GM12878 (cell line): ENCODE measurements around the gene ALMS1. TPM values are rescaled to one million over a fixed set of nuclear protein-coding genes. Genes with fewer than 3 reads are reported as not detected.
A peak's percentile ranks its signal among the peaks of the same experiment; 100 is the strongest.
"Not testable (repeated sequence)": the region's sequence is repeated elsewhere in the genome, so short reads cannot be mapped to it uniquely, and the experiment has no call there.

Experiments
- ATAC-seq: fragments of 200-7000 bp; cut with Tn5 transposase; 3 replicates; pipeline ENCODE4 v1.9.1; 2020; ENCODE audit warnings: mild to moderate bottlenecking, moderate library complexity
- BruUV-seq: library from RNA; stranded (reverse); fragments of 400-500 nt; replicated peaks from 2 replicates; lab custom pipeline; 2021; lab: Mats Ljungman, UMichigan
- CTCF ChIA-PET: fragments of 300-600 bp; sonication (Branson Sonifier 250); formaldehyde crosslinking; extraction: SDS; loops from one replicate; lab custom pipeline; 2021; ENCODE audit warnings: inconsistent platforms; lab: Yijun Ruan, JAX
- POLR2A ChIA-PET: fragments of 350-600 bp; formaldehyde crosslinking; extraction: SDS; loops from one replicate; lab custom pipeline; 2021; ENCODE audit warnings: inconsistent platforms; lab: Charles Lee
- RAD21 ChIA-PET: fragments of 300-600 bp; sonication (Branson Sonifier 250); formaldehyde crosslinking; loops from one replicate; lab custom pipeline; 2023; ENCODE audit warnings: antibody characterized with exemption; ENCODE audit not compliant: unreplicated experiment; lab: Charles Lee
- SMC1A ChIA-PET: fragments of 300-600 bp; sonication (Branson Sonifier 250); formaldehyde crosslinking; loops from one replicate; lab custom pipeline; 2023; ENCODE audit not compliant: unreplicated experiment, uncharacterized antibody; lab: Charles Lee
- DNase-seq: peaks from one replicate; pipeline ENCODE4 v3.0.0-alpha.2; 2011; ENCODE audit warnings: low read depth, low spot score
- FAIRE-seq: peaks from 3 replicates; lab custom pipeline; 2011; peaks lifted over from hg19 to GRCh38; lab: Jason Lieb, UNC
- H2AFZ ChIP-seq: 2 replicates; pipeline ENCODE4 v1.6.0; 2011; ENCODE audit warnings: low read depth, low read length, control low read depth; ENCODE audit not compliant: control insufficient read depth
- H3K27ac ChIP-seq: 2 replicates; pipeline ENCODE4 v1.5.1; 2011; ENCODE audit warnings: control low read depth; ENCODE audit not compliant: control insufficient read depth, insufficient read depth
- H3K27me3 ChIP-seq, 2 experiments: replicated peaks in 1 of 2; 2 replicates each; pipeline versions ENCODE4 v1.6.0 to v1.6.1; 2011; ENCODE audit warnings: low read length in 1 of 2; ENCODE audit not compliant: control insufficient read depth in 2 of 2, insufficient read depth in 2 of 2
- H3K36me3 ChIP-seq, 2 experiments: 2 replicates each; pipeline ENCODE4 v1.5.1; 2011; ENCODE audit warnings: low read length in 1 of 2; ENCODE audit not compliant: control insufficient read depth in 2 of 2, insufficient read depth in 2 of 2
- H3K4me1 ChIP-seq: 2 replicates; pipeline ENCODE4 v1.6.1; 2011; ENCODE audit warnings: mild to moderate bottlenecking, low read length, moderate library complexity, mixed read lengths; ENCODE audit not compliant: control insufficient read depth, insufficient read depth
- H3K4me2 ChIP-seq: 2 replicates; pipeline ENCODE4 v1.6.0; 2011; ENCODE audit warnings: control low read depth; ENCODE audit not compliant: control insufficient read depth, insufficient read depth
- H3K4me3 ChIP-seq: fragments of 200-600 bp; sonication (generic); 2 replicates; pipeline ENCODE4 v1.5.1; 2016
- H3K79me2 ChIP-seq: 2 replicates; pipeline ENCODE4 v1.6.0; 2011; ENCODE audit warnings: low read length; ENCODE audit not compliant: control insufficient read depth, insufficient read depth
- H3K9ac ChIP-seq: 2 replicates; pipeline ENCODE4 v1.8.0; 2011; ENCODE audit warnings: low read length, control low read depth, mixed read lengths; ENCODE audit not compliant: control insufficient read depth, insufficient read depth
- H3K9me3 ChIP-seq: replicated peaks from 3 replicates; pipeline ENCODE4 v1.5.1; 2011; ENCODE audit warnings: mild to moderate bottlenecking, low read length; ENCODE audit not compliant: control insufficient read depth, insufficient read depth
- H4K20me1 ChIP-seq: 2 replicates; pipeline ENCODE4 v1.6.0; 2011; ENCODE audit not compliant: control insufficient read depth, insufficient read depth
- RUNX3 ChIP-seq: IDR thresholded peaks from 2 replicates; pipeline ENCODE4 v1.6.1; 2012; ENCODE audit warnings: low read length, inconsistent platforms
- WGBS: methylation state at CpG from one replicate; pipeline ENCODE4 v1.1.6; 2016; ENCODE audit warnings: low lambda C conversion rate; ENCODE audit not compliant: insufficient replicate concordance, insufficient coverage; ENCODE audit errors: missing lambda C conversion rate; 5-methylcytosine and 5-hydroxymethylcytosine counted together
- in situ Hi-C: fragments of 300-500 bp; cut with MboI; formaldehyde crosslinking; loops from 9 replicates; pipeline ENCODE4 v1.14.3; 2018; ENCODE audit warnings: mixed read lengths
- intact Hi-C: fragments of 100-400 bp; cut with micrococcal nuclease; formaldehyde crosslinking; loops from one replicate; pipeline ENCODE4 v1.14.2; 2022; ENCODE audit not compliant: unreplicated experiment
- polyA plus RNA-seq, 11 experiments: library from polyadenylated mRNA; depleted of rRNA in 4 of 11; unstranded in 6 of 11; stranded (reverse) in 5 of 11; fragments of >200 nt; fragmentation: Nextera tagmentation in 4 of 11; fragmentation: Illumina TruSeq in 1 of 11; extraction: Ambion mirVana in 4 of 11; extraction: Trizol in 1 of 11; gene quantifications; 1 replicate in 1 of 11; 2 replicates in 10 of 11; pipeline versions ENCODE4 v1.2.1 to v1.2.3, GENCODE V29; 2011 to 2016; ENCODE audit warnings: inconsistent platforms in 2 of 11, missing spikeins in 2 of 11, low read depth in 1 of 11
- total RNA-seq, 4 experiments: library from RNA; depleted of rRNA in 3 of 4; stranded (reverse); fragments of >200 nt in 3 of 4; fragmentation: Illumina TruSeq in 1 of 4; extraction: Trizol in 1 of 4; gene quantifications; 2 replicates each; pipeline versions ENCODE4 v1.2.1 to v1.2.3, GENCODE V29; 2013 to 2021

The ALMS1 gene
- total and polyA plus RNA-seq, 10 of the 15 experiments (the other 5 are each of a cell fraction or from before 2014, with no cell fraction given) = 1.1 to 25.8 (median 10.6) TPM

- intact Hi-C loops, CTCF ChIA-PET, H3K27ac ChIP-seq, RAD21 ChIA-PET, H2AFZ ChIP-seq, SMC1A ChIA-PET, H3K36me3 ChIP-seq, H3K4me3 ChIP-seq, BruUV-seq, H3K27me3 ChIP-seq, H4K20me1 ChIP-seq, FAIRE-seq, H3K9ac ChIP-seq, POLR2A ChIA-PET, H3K4me1 ChIP-seq, in situ Hi-C loops, H3K79me2 ChIP-seq, H3K9me3 ChIP-seq, DNase-seq, H3K4me2 ChIP-seq: not testable (repeated sequence)
- TF ChIP-seq RUNX3 = 0 out of 2 replicates have a peak, but pooled peaks have one; percentile 8
- peak; percentile 35; the same call in 2 of the 3 replicates for ATAC-seq
Observed at GRCh38 chr2:73624036-73624435, 238.4 kb downstream of the ALMS1 start.

- H3K4me3 ChIP-seq, FAIRE-seq, H3K36me3 ChIP-seq, POLR2A ChIA-PET, H3K9ac ChIP-seq, H3K79me2 ChIP-seq, H3K4me2 ChIP-seq, H3K27ac ChIP-seq, intact Hi-C loops, H4K20me1 ChIP-seq, H3K27me3 ChIP-seq, RAD21 ChIA-PET, SMC1A ChIA-PET, BruUV-seq, H3K4me1 ChIP-seq, CTCF ChIA-PET, H2AFZ ChIP-seq, ATAC-seq, DNase-seq, in situ Hi-C loops, H3K9me3 ChIP-seq: not testable (repeated sequence)
- WGBS = 60% methylated on average over 6 of the region's 9 CpGs
Observed at GRCh38 chr2:73624625-73625024, 239.0 kb downstream of the ALMS1 start.
